Measurements from ENCODE around the gene ZBTB47. TPM values are rescaled to one million over a fixed set of nuclear protein-coding genes. Genes with fewer than 3 reads are reported as not detected.

The ZBTB47 gene
- 42.4 and 48.6 TPM in 2 replicates for total RNA-seq

DNA sequence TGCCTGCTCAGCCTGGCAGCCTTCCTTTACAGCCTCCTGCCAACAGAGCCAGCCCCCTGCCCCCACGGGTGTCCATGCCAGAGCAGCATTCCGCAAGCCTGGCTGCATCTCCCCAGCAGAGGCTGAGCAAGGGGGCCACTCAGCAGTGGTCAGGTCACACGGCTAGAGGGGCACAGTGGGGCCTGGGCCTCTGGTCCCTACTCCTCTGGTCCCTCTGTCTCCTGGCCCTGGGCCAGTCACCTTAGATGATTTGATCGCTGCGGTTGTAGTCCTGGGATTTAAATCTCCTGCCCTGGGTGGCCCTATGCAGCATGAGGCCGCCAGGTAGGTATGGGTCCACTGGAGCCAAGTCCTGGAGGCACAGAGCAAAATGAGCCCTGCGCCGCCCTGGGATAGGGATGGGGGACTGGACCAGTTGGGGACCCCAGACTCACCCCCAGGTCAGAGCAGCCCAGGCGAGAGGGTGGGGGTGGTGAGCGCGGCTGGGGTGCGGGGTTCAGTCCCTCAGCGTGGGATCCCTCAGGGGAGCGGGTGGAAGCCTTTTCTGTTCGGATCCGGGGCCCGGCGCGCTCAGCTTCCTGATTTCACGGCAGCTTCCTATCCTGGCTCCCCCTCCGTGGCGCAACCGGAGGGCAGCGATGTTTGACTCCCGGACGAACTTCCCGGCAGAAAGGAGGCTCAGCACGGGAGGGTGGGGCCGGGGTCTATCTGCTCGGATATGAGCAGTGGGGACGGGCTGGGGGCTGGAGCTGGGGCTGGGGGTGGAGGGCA lies at the start of gene ZBTB47:
Gene ZBTB47, plus strand, starts transcription at position 138 of the 771 bp plus-strand sequence. CDS start 4,659 bp downstream, outside the sequence.

DNA sequence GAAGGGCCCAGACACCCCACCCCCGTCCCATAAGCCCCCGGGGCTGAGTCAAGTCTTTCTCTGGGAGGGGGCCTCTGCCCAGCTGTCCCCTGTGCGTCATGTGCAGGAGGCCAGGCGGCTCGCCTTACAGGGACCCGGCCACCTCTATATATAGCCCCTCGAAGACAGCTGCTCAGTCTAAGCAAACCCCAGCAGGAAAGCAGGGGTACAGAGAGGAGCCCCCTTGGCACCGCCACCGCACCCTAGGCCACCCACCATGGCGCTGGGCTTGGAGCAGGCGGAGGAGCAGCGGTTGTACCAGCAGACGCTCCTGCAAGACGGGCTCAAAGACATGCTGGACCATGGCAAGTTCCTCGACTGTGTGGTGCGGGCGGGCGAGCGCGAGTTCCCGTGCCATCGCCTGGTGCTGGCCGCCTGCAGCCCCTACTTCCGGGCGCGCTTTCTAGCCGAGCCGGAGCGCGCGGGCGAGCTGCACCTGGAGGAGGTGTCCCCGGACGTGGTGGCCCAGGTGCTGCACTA lies 31.9 kb downstream of the ZBTB47 start, which contains the start of gene KLHL40:
Gene KLHL40, plus strand, starts transcription at position 175 of the 519 bp plus-strand sequence. Its CDS starts 82 bp downstream, at position 257.

DNA sequence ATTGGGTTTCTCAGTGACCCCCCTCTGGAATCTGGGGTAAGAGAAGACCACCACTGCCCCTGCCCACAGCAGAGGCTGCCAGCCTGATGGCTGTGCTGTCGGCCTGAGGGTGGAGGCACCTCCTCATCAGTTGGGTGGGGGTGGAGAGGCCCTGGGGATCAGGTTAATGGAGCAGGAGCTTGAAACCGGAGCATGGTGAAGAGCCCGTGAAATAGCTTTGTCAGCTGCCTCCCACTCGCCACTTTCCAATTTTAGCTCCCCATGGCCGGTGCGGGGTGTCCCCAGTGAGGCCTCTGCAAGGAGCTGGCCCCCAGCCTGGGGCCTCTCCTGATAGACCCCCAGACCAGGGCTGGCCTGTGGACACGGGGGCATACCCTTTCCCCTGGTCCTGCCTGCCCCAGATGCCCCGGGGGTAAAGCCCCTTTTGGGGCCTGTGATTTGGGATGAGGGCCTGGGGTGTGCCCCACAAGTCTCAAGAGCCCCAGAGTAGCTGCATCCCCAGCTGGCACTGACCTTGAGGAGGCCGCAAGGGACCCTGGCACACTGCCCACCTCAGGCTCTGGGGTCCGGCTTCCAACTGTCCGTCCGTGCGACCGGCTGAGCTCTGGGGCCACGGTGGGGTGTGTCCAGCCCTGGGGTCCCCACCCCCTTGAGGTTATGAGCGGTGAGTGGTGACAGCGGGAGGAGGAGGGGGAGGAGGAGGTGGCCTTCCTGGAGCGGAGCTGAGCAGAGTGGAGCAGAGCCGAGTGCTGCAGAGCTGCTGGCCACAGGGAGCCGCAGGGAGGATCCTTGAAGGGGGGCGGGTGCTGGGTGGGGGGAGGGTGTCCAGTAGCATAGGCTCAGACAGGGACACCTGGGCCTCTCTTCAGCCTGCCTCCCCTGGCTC lies 48.8 kb downstream of the ZBTB47 start, which contains the start of gene HHATL:
Gene HHATL, minus strand, starts transcription at position 733 of the 886 bp plus-strand sequence. CDS start 1,972 bp downstream, outside the sequence.

Other genes with a start within 250 kb of the ZBTB47 start
- not detected in 2 replicates for gene LYZL4, start 243.1 kb upstream of the ZBTB47 start, total RNA-seq
- gene VIPR1, start 151.1 kb upstream of the ZBTB47 start, total RNA-seq, result 0.26 and 1.4 TPM in 2 replicates
- gene SEC22C, start 71.7 kb upstream of the ZBTB47 start, total RNA-seq, result 61.0 and 62.5 TPM in 2 replicates
- 16.2 and 16.8 TPM in 2 replicates for gene SS18L2, start 62.8 kb upstream of the ZBTB47 start, total RNA-seq
- 44.1 and 59.3 TPM in 2 replicates for gene NKTR, start 53.0 kb upstream of the ZBTB47 start, total RNA-seq
- not detected in 2 replicates for gene KLHL40, start 31.8 kb downstream of the ZBTB47 start, total RNA-seq
- not detected in 2 replicates for gene HHATL, start 49.1 kb downstream of the ZBTB47 start, total RNA-seq
- 0.50 and 1.1 TPM in 2 replicates for gene CCDC13, start 119.6 kb downstream of the ZBTB47 start, total RNA-seq
- gene HIGD1A, start 150.8 kb downstream of the ZBTB47 start, total RNA-seq, result 169 and 198 TPM in 2 replicates
- 0.06 and 0.26 TPM in 2 replicates for gene ACKR2, start 155.7 kb downstream of the ZBTB47 start, total RNA-seq
- not detected in 2 replicates for gene CYP8B1, start 222.2 kb downstream of the ZBTB47 start, total RNA-seq

All from aortic smooth muscle cell (primary cell).